Peyer's patch (tissue), 4 donors: ENCODE results near the gene BNIP5. TPM values are rescaled to one million over a fixed set of nuclear protein-coding genes. Genes with fewer than 3 reads are reported as not detected.

Experiments used
- DNase-seq, 3 donors: peaks; one replicate each; pipeline ENCODE4 v3.0.0-alpha.2; 2017 to 2019
- H3K27ac ChIP-seq, 4 donors: fragments of 200-600 bp; sonication (generic); one replicate each; pipeline ENCODE4 v1.5.1; 2016 to 2019
- H3K27me3 ChIP-seq, 2 donors: fragments of 200-600 bp; sonication (generic); one replicate each; pipeline ENCODE4 v1.5.1; 2019
- H3K36me3 ChIP-seq, 3 donors: fragments of 200-600 bp; sonication (generic); one replicate each; pipeline ENCODE4 v1.5.1; 2016 to 2019
- H3K4me1 ChIP-seq, 4 donors: fragments of 200-600 bp; sonication (generic); one replicate each; pipeline ENCODE4 v1.5.1; 2016 to 2019
- H3K4me3 ChIP-seq, 4 donors: fragments of 200-600 bp; sonication (generic); 1 replicate in 3 of 4; 2 replicates in 1 of 4; pipeline ENCODE4 v1.5.1; 2016 to 2019; ENCODE audit warnings: mild to moderate bottlenecking in 1 of 4
- H3K9me3 ChIP-seq, 4 donors: fragments of 200-600 bp; sonication (generic); one replicate each; pipeline ENCODE4 v1.5.1; 2016 to 2019; ENCODE audit warnings: mild to moderate bottlenecking in 1 of 4
- POLR2A ChIP-seq, 2 donors: fragments of 450-650 bp; IDR thresholded peaks; one replicate each; pipeline ENCODE4 v1.5.1; 2017; ENCODE audit warnings: antibody characterized with exemption in 2 of 2, mild to moderate bottlenecking in 2 of 2, moderate library complexity in 2 of 2
- total RNA-seq, 4 donors: library from RNA; depleted of rRNA; stranded (reverse); fragments of >200 nt; gene quantifications; one replicate each; pipeline ENCODE4 v1.1.0, GENCODE V29; 2016
- TF ChIP-seq, protein P1 (sequence below), 6 experiments: fragments of 450-650 bp in 4 of 6; fragments of 200-600 bp in 2 of 6; sonication (generic) in 1 of 6; IDR thresholded peaks; one replicate each; pipeline ENCODE4 v1.5.1; 2017 to 2019; ENCODE audit warnings: antibody characterized with exemption in 6 of 6, mild to moderate bottlenecking in 3 of 6, moderate library complexity in 1 of 6

Gene BNIP5
- total RNA-seq, 4 donors from 2014 or later: 9.1 to 35.4 (median 25.3) TPM

GRCh38 chr6:36380166-36380565 lies 43.5 kb upstream of the BNIP5 start:
- no peaks in the 10 kb centered on the region for H3K9me3 ChIP-seq
- no peak overlapping the region for H3K4me3 ChIP-seq
- no peak overlapping the region for H3K27ac ChIP-seq
- no peak for TF ChIP-seq POLR2A (IDR thresholded peaks at IDR 0.05)
- TF ChIP-seq, protein P1, sequence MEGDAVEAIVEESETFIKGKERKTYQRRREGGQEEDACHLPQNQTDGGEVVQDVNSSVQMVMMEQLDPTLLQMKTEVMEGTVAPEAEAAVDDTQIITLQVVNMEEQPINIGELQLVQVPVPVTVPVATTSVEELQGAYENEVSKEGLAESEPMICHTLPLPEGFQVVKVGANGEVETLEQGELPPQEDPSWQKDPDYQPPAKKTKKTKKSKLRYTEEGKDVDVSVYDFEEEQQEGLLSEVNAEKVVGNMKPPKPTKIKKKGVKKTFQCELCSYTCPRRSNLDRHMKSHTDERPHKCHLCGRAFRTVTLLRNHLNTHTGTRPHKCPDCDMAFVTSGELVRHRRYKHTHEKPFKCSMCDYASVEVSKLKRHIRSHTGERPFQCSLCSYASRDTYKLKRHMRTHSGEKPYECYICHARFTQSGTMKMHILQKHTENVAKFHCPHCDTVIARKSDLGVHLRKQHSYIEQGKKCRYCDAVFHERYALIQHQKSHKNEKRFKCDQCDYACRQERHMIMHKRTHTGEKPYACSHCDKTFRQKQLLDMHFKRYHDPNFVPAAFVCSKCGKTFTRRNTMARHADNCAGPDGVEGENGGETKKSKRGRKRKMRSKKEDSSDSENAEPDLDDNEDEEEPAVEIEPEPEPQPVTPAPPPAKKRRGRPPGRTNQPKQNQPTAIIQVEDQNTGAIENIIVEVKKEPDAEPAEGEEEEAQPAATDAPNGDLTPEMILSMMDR (IDR thresholded peaks at IDR 0.05): no peak
- H3K27me3 ChIP-seq: no peaks in the 10 kb centered on the region
- no peaks in the 10 kb centered on the region for H3K36me3 ChIP-seq
- no peaks in the 10 kb centered on the region for H3K4me1 ChIP-seq
- DNase-seq: no peak

- H3K27ac ChIP-seq: no peak overlapping the region
- H3K4me3 ChIP-seq: no peak overlapping the region
- H3K27me3 ChIP-seq: no peaks in the 10 kb centered on the region
- no peaks in the 10 kb centered on the region for H3K4me1 ChIP-seq
- no peaks in the 10 kb centered on the region for H3K9me3 ChIP-seq
- H3K36me3 ChIP-seq: no peaks in the 10 kb centered on the region
- TF ChIP-seq, protein P1 (IDR thresholded peaks at IDR 0.05): no peak
- no peak for TF ChIP-seq POLR2A (IDR thresholded peaks at IDR 0.05)
- DNase-seq: no peak
These were observed 42.2 kb upstream of the BNIP5 start for GRCh38 chr6:36378936-36379335.

- TF ChIP-seq, protein P1 (IDR thresholded peaks at IDR 0.05): no peak
- TF ChIP-seq POLR2A (IDR thresholded peaks at IDR 0.05): no peak
- Histone ChIP-seq H3K4me3 (no peak overlapping the region), H3K4me1 (no peaks in the 10 kb centered on the region), H3K27me3 (no peaks in the 10 kb centered on the region), H3K9me3 (no peaks in the 10 kb centered on the region), H3K36me3 (no peaks in the 10 kb centered on the region), H3K27ac (no peak overlapping the region)
- no peak for DNase-seq
These were observed 41.7 kb upstream of the BNIP5 start for GRCh38 chr6:36378243-36378920.

GRCh38 chr6:36377594-36377993 lies 40.9 kb upstream of the BNIP5 start:
- H3K27ac ChIP-seq: no peak overlapping the region
- H3K36me3 ChIP-seq: no peaks in the 10 kb centered on the region
- DNase-seq: peak in 1 of 3 donors; percentile 23
- TF ChIP-seq, protein P1 (IDR thresholded peaks at IDR 0.05): no peak
- no peak for TF ChIP-seq POLR2A (IDR thresholded peaks at IDR 0.05)
- H3K4me3 ChIP-seq: no peak overlapping the region
- no peaks in the 10 kb centered on the region for H3K27me3 ChIP-seq
- no peaks in the 10 kb centered on the region for H3K9me3 ChIP-seq
- H3K4me1 ChIP-seq: no peaks in the 10 kb centered on the region

DNA sequence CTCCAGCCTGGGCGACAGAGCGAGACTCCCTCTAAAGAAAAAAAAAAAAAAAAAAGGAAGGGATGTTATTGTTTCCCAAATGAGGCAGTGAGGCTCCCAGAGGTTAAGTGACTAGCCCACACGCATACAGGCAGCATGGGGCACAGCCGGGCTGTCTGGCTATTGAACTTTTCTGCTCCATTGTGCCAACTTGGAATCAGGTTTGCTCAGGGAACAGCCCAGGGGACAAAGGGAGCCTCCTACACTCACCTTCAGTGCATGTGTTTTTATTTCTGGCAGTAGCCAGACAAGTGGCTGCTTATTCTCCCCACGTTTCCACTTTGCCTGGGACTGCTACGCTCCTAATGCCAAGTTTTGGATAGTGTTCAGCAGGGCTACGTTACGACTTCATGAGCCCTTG lies 40.1 kb upstream of the BNIP5 start:
- Histone ChIP-seq H3K4me3 (no peak overlapping the region), H3K27me3 (no peaks in the 10 kb centered on the region), H3K9me3 (no peaks in the 10 kb centered on the region), H3K27ac (no peak overlapping the region), H3K36me3 (no peaks in the 10 kb centered on the region), H3K4me1 (no peaks in the 10 kb centered on the region)
- TF ChIP-seq, protein P1 (IDR thresholded peaks at IDR 0.05): no peak
- TF ChIP-seq POLR2A (IDR thresholded peaks at IDR 0.05): no peak
- no peak for DNase-seq
